ENCODE measurements around the gene HNF1B.

Gene HNF1B

DNA sequence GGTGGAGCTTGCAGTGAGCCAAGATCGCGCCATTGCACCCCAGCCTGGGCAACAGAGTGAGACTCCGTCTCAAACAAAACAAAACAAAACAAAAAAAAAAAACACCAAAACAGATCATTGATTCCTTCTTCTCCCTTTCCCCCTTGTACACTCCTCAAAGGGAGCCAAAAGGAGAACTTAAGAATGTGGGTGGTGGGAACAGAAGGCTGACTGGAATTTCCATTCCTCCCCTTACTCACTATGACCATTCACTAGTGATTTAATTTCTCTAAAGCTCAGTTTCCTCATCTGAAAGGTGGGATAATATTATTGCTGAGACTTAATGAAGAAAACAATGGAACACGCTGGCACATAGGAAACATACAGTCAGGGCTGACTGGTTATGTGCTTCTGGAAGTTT, 17.1 kb upstream of the HNF1B start:
- DNase-seq (ENCODE audit: low read depth) = no peak

GRCh38 chr17:37761059-37761458, 16.2 kb upstream of the HNF1B start:
- no peak for DNase-seq (ENCODE audit: low read depth)

GRCh38 chr17:37759014-37759637, 14.3 kb upstream of the HNF1B start:
- no peak for DNase-seq (ENCODE audit: low read depth)

GRCh38 chr17:37756051-37756450, 11.2 kb upstream of the HNF1B start:
- no peak for DNase-seq (ENCODE audit: low read depth)

- no peak for DNase-seq (ENCODE audit: low read depth)
Measured at GRCh38 chr17:37755455-37755854, 10.6 kb upstream of the HNF1B start.

DNA sequence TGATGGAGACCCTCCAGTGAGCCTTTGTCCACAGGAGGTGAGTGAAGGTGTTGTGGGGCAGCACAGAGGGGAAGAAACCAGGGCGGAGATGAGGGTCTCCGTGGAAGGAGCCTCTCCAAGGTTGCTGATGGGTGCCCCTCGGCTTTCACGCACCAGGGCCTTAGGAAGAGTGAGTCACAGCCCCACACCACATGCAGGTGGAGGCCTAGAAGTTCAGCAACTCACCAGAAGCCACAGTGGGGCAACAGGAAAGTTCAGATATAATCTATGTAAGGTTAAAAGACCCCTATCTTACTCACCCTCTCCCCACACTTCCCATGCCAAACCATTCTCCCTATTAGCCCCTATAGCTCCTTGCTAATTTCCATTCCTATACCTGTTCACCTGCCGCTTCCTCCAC, 9.5 kb upstream of the HNF1B start:
- no peak for DNase-seq (ENCODE audit: low read depth)

DNA sequence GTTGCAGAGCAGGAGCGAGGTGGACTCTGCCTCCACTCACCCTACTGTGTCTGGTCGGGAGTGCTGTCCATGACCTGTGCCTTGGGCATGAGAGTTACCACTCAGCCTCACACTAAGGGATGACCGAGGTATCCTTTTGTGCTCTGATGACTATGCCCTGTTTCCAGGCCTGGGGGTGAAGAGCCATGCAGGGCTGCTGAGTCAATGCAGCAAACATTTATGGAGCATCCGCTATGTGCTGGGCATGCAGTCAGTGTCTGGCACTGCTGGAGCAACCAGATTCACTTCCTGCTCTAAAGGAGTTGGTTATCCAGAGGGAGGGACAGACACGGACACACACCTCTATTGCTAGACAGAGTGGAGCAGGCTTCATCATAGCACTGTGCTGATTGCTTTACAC, 7.6 kb upstream of the HNF1B start:
- no peak for DNase-seq (ENCODE audit: low read depth)

DNA sequence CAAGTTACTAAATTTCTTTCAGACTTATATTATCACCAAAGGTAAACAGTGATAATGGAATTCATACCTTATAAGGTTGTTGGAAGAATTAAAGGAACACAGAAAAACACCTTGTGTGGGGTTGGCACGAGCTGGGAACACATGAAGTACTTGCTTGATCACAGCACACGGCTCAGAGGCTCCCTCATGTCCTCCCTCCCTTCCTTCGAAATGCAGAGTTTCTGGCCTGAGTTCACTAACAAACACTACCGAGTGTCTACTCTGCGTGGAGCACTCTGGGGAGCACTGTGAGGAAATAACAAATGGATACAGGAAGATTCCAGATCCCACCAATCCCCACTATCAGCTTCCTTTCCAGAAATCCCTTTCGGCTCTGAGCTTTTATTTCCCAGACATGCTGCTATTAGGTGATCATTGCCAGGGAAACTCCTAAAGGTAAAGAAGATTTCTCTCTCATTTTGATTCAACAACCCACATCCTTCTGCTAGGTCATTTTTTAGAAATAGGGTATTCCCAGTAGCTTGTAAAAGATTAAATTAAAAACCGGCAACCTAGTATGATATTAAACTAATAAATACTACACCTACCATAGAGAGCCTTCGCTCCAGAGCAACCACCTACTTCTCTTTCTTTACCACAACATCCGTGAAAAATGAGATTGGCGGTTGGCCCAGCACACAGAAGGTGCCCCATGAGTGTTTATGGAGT, 6.1 kb upstream of the HNF1B start:
- DNase-seq (ENCODE audit: low read depth) = no peak

DNA sequence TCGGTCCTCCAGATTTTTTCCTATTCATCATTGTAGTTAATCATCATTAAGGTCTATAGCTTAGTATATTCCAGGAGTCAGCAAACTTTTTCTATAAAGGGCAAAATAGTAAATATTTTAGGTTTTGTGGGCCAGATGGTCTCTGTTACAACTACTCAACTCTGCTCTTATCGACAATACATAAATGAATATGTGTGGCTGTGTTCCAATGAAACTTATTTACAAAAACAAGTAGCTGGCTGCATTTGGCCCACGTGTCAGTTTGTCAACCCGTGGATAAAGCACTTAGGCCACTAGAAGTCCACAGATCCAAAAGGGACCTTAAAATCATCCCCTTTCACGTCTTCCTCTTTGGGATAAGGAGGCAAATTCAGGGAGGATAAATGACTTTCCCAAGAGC, 5.4 kb upstream of the HNF1B start:
- no peak for DNase-seq (ENCODE audit: low read depth)

DNA sequence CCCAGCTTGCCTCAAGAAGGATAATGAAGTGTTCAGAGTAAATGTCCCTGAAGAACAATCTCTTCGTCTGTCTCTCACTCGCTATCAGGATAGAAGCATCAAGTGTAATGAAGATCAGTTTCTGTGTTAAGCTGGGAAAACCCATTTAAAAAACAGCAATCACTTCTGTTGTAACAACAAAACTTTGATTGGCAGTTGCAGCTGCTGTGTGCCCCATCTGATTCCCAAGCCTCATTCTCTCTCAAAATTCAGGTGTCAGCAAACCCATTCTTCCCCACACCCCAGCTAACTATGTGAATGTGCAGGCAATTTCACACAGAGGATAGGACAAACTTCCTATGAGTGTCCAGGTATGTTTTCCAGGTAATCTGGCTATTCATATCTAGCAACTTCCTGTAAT, 2.4 kb upstream of the HNF1B start:
- no peak for DNase-seq (ENCODE audit: low read depth)

DNA sequence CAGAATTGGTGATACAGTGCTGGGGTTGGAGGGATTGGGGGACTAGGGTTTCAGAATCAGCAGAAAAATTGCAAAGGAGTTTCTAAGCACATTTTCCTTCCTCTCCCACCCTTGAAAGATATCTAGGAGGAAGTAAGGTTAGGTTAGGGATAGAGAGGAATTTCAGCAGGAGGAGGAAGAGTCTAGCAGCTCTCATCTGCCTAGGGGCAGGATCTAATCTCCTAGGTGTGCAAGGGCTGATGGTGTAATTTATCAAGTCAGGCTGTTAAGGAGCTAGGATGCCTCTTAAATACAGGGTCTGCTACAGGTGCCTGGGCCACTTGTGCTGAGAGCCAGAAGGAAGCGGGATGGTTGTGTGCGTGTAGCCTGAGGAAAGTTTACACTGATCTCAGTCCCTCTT, 1.8 kb upstream of the HNF1B start:
- no peak for DNase-seq (ENCODE audit: low read depth)

DNA sequence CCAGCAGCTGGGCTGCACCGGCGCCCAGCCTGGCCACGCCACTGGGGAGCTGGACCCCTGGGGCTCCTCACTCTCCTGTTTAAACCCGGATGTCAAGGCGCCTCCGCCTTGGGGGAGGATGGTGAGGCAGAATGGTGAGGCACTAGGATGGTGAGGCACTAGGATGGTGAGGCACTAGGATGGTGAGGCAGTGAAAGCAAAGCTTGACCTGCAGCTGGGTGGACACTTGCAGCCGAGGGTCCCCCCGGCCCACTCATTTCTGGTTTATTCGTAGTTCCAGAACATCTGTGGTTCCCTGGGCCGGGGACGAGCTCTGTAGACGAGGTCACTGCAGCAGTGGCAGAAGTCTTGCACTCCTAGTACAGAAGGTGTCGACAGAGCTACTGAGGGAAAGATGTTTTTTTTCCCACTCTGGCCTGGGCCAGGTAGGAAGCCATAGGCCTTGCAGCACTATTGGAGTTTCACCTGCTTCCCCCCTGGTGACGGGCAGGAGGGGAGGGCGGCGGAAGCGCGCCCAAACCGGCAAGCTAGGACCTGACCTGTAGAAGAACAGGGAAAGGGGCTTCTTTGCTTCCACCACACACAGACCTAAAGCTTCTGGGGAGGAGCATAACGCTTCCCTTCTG, 1.1 kb upstream of the HNF1B start:
- DNase-seq (ENCODE audit: low read depth) = no peak

DNA sequence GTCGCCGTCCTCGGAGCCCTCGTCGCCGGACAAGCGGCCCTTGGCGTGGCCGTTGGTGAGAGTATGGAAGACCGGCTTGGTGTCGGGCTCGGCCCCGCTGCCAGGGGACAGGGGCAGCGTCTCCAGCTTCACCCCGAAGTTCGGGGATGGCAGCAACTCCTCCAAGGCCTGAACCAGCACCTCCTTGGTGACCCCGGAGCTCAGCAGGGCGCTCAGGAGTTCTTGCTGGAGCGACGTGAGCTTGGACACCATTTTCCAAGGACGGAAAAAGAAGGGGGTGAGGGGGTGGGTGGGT, 279 bp downstream of the HNF1B start:
- no peak for DNase-seq (ENCODE audit: low read depth)

DNA sequence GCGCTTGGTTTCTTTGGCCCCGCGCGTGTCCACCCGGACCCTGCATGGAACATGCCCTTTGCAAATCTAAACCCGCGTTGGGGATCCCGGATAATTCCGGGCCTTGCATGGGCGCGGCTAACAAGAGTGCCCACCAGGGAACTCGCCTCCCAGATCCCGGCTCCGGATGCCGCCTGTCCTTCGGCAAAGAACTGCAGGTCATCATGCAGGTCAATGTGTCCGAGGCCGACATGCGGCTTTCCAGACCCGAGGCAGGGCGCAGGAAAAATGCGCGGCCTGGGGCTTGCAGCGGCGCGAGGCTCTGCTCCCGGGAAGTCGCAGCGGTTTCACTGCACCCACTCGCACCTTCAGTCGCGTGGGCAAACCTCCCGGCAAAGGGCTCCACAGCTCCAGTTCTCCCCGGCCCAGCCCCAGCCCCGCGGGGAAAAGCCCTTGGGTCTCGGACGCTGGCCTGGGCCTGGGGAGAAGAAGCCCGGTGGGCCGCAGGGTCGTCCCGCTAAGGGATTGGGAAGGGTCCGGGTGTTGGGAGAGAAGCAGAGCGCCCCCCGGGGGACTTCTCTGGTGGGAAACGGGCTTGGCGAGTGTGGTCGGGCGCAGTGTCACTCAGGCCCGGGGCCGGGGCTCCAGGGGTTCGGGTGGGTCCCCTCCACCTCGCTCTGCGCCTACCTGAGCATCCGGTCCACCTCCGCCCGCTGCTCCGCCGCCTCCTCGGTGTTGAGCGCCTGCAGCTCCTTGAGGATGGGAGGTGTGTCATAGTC, 805 bp downstream of the HNF1B start:
- no peak for DNase-seq (ENCODE audit: low read depth)

DNA sequence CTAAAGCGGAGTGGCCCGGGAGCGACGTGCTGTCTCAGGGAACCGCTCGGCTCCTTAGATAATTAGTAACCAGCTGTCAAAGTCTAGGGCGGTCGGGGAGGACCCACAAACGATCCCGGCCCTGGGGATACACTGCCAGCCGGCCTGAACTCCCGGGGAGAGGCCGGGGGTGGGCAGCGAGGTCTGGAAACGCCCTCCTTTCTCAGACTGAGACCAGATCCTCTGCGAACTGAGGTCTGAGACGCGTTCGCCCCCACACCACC, 1.3 kb downstream of the HNF1B start:
- no peak for DNase-seq (ENCODE audit: low read depth)

DNA sequence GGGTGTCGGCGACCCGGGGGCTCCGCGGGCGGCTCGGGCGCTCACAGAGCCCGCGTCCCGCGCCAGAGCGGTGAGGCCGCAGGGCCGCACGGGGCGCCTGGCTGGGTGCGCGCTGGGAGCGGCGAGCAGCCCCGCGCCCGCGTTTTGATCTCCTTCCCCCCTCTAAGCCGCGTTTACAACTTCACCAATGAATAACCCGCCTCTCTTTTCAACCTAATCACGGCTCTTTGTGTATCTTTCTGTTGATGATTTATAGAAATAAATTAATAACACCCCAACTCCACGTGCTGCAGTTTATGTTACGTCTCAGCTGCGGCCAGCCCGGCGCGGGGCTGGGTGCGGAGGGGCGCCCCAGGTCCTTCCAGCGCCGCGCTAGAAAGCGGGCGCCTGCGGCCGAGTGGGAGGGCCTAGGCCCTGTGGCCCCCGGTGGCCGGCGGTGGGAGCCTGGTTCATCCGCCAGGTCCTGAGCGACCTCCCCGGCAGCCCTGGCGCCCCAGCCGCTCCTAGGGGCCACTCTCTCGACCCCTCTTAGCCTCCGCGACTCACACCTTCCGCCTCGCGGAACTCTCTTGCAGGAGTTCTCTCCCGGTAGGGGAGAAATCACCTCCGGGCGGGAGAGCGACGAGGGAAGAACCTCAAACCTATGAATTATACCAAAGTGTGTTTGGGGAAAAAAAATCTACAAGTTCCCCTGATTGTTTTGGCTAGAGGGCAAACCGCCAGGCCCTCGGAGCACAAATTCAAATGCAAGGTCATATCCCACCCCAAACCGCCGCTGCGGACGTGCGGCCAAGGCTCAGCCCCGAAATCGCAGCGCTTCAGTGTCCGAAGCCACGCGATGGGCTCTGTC, 1.9 kb downstream of the HNF1B start:
- no peak for DNase-seq (ENCODE audit: low read depth)

DNA sequence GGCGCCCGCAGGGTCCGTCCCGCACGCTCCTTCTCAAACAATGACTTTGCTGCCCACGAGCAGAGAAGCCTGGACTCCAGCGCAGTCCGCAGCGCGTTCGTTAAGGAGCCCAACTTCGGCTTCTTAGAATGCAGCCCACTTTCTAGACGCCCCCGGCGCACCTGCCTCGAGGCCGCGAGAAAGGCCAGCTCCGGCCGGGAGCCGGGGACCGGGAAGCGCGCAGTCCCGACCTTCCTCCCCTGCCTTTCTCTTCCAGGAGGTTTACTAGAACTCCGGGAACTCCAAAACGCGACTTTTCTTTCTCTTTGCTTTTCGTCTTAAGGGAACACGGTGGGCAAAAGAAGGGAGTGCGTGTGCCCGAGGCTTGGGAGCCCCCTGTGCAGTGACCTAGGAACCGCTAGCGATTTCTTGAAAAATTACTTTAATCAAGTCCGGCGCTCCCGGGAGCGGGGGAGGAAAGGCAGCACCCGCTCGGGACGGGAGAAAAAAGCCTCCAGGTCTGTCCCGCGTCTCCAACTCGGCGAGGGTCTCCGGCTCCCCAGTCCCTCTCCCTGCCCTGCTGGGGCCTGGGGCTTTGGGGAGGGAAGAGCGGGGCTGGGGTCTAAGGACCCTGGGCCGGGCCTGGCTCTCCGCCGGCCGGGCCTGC, 2.6 kb downstream of the HNF1B start:
- DNase-seq (ENCODE audit: low read depth) = no peak

DNA sequence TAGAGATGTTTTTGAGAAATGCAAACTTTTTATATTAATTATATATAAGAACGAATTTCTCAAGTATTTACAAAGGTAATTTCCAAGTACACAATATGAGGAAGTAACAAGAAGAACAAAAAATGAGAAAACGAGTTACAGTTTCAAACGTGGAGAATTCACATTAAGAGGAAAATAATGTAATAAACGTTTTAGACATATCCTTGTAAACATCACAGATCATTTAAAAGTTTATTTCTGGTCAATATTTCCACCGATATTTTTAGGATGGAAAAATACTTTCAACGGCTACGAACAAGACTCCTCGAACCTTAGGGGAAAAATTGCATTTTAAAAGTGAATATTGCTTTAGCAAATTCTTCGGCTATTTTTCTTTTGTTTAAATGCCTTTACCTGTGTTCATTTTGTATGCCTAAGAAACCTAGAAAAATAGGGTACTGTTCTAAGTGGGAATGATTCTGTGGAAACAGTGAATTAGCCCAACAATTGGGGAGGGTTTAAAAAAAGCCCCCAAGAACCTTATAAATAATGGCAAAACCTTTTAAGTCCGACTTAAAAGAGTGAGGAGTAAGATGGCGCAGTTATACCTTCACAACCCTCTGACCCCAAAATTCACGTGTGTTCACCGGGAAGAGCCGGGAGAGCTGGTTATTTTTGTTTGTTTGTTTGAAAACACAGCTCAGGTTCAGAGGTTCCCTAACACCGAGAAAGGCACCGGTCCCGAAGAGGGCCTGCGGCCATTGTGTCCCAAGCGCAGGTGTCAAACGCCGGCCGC, 3.3 kb downstream of the HNF1B start:
- no peak for DNase-seq (ENCODE audit: low read depth)

DNA sequence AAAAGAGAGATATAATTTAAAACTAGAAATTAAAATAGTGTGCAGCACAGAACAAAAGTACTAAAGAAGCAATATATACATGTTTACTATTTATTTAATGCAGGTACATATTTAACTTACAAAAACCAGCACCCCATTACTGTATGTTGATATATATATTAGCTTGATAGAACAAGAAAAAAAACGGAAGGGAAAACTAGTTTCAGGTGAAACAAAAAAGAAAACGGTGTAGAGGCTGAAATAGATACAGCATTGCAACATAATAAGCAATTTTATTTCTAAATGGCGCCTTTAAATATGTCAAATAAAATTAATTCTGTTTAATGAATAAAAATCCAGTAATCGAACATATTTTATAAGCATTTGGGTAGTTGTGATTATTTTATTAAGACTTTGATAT, 3.9 kb downstream of the HNF1B start:
- DNase-seq (ENCODE audit: low read depth) = no peak

- DNase-seq (ENCODE audit: low read depth) = no peak
Measured at GRCh38 chr17:37737971-37738370, 6.9 kb downstream of the HNF1B start.

DNA sequence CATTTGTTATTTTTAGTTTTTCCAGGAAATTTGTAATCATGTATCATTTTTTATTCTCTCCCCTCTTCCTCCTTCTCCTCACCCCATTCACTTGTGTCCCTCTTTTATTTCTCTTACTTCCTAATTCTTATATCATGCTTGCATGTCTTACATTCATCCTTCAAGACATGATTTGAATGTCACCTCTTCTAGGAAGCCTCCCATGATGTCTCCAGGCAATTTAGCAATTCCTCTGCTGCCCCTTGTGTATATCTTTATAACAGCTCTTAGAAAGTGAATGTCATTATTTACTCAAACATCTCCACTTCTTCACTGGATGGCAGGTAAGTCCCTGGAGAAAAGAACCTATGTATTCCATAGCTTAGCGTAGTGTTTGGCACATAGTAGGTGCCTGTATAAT, 7.8 kb downstream of the HNF1B start:
- no peak for DNase-seq (ENCODE audit: low read depth)
